Caco-2 (cell line): Measurements from ENCODE around the gene KCNH3. TPM values are rescaled to one million over a fixed set of nuclear protein-coding genes. Genes with fewer than 3 reads are reported as not detected.

Experiments used
- BruUV-seq: library from RNA; stranded (reverse); fragments of 400-500 nt; replicated peaks from 2 replicates; lab custom pipeline; 2021; lab: Mats Ljungman, UMichigan
- CTCF ChIA-PET: fragments of 300-600 bp; sonication (Branson Sonifier 250); formaldehyde crosslinking; loops from one replicate; lab custom pipeline; 2022; ENCODE audit warnings: antibody characterized with exemption; lab: Charles Lee
- POLR2A ChIA-PET: fragments of 300-600 bp; sonication (Branson Sonifier 250); formaldehyde crosslinking; loops from one replicate; lab custom pipeline; 2022; ENCODE audit warnings: antibody characterized with exemption; lab: Charles Lee
- DNase-seq, 2 experiments: peaks; one replicate each; pipeline versions ENCODE4 v3.0.0 to v3.0.0-alpha.2; 2020 to 2022
- H3K27me3 ChIP-seq: replicated peaks from 2 replicates; pipeline ENCODE4 v1.6.0; 2011; ENCODE audit warnings: low read length; ENCODE audit not compliant: control insufficient read depth, insufficient read depth
- H3K36me3 ChIP-seq: 2 replicates; pipeline ENCODE4 v1.5.1; 2011; ENCODE audit warnings: low read length; ENCODE audit not compliant: control insufficient read depth, insufficient read depth
- H3K4me1 ChIP-seq: fragments of 250-450 bp; sonication (Bioruptor Pico); 2 replicates; pipeline ENCODE4 v1.5.1; 2020; ENCODE audit warnings: mild to moderate bottlenecking
- H3K4me3 ChIP-seq: 2 replicates; pipeline ENCODE4 v1.5.1; 2011; ENCODE audit warnings: low read depth, mild to moderate bottlenecking, control low read depth, low read length
- H3K9me3 ChIP-seq: fragments of 250-450 bp; sonication (Bioruptor Pico); 2 replicates; pipeline ENCODE4 v1.5.1; 2020; ENCODE audit warnings: mild to moderate bottlenecking, moderate library complexity
- H3K27ac Mint-ChIP-seq: one replicate; pipeline ENCODE4 v1.8.0; 2022; ENCODE audit warnings: mixed read lengths; ENCODE audit not compliant: unreplicated experiment
- H3K27me3 Mint-ChIP-seq: one replicate; pipeline ENCODE4 v1.8.0; 2022; ENCODE audit warnings: mixed read lengths; ENCODE audit not compliant: insufficient read depth, unreplicated experiment
- H3K36me3 Mint-ChIP-seq: one replicate; pipeline ENCODE4 v1.8.0; 2022; ENCODE audit warnings: mild to moderate bottlenecking, mixed read lengths; ENCODE audit not compliant: insufficient read depth, unreplicated experiment
- H3K4me1 Mint-ChIP-seq: one replicate; pipeline ENCODE4 v1.8.0; 2022; ENCODE audit warnings: low read depth, mixed read lengths; ENCODE audit not compliant: unreplicated experiment
- H3K4me3 Mint-ChIP-seq: one replicate; pipeline ENCODE4 v1.8.0; 2022; ENCODE audit warnings: mild to moderate bottlenecking, moderate library complexity, mixed read lengths; ENCODE audit not compliant: unreplicated experiment
- H3K9me3 Mint-ChIP-seq: one replicate; pipeline ENCODE4 v1.8.0; 2022; ENCODE audit warnings: mixed read lengths; ENCODE audit not compliant: unreplicated experiment
- intact Hi-C: fragments of 100-400 bp; cut with micrococcal nuclease; formaldehyde crosslinking; loops from one replicate; pipeline ENCODE4 v1.10.0; 2022; ENCODE audit not compliant: unreplicated experiment
- total RNA-seq: library from RNA; stranded (reverse); gene quantifications from 2 replicates; pipeline ENCODE4 v1.2.3, GENCODE V29; 2022
- TF ChIP-seq, protein P1 (sequence below), 2 experiments: fragments of 200-600 bp in 1 of 2; IDR thresholded peaks; 1 replicate in 1 of 2; 2 replicates in 1 of 2; pipeline versions ENCODE4 v1.5.1 to v1.8.0; 2011 to 2022; ENCODE audit warnings: antibody characterized with exemption in 1 of 2, control low read depth in 1 of 2, inconsistent platforms in 1 of 2, low read depth in 1 of 2, low read length in 1 of 2, mild to moderate bottlenecking in 1 of 2, moderate library complexity in 1 of 2; ENCODE audit not compliant: insufficient read depth in 1 of 2, severe bottlenecking in 1 of 2, unreplicated experiment in 1 of 2

KCNH3 gene
- total RNA-seq, 1 experiment from 2014 or later: 0.27 TPM

DNA sequence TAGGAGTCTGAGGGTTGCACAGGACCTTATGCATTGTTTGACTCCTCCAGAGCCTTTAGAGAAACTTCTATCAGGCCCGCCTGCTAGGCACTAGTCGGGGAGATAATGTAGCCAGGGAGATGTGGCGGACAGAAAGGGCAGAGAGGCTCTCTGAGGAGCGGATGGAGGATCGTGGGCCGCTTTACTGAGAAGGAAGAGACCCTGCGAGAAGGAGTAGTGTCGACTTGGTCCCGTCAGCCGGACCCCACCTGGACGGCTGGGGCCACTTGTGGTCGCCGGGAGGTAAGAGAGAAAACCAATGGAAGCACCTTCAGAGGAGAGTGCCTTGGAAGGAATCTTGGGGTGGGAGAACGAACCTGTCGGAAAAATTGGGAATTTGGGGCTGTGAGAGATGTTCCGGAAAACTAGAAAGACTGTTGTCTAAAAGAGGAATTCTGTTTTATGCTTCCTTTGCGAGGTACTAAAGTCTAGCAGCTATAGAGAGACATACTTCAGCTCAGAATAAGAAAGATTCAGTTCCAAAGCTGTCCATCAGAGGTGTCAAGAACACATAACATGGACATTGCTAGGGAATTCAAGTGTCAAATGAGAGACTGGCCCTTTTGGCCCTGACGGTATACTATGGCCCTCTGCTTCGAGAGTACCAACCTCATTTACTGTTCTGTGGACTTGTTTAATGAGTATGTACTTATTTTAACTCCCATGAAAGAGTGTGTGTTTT is 29.8 kb downstream of the KCNH3 start:
- Histone ChIP-seq H3K27me3 (no peaks in the 10 kb centered on the region), H3K4me3 (peak overlapping the region; percentile 63), H3K36me3 (peaks cover 4% of the 10 kb centered on the region; the same call in 1 of the 2 replicates), H3K9me3 (no peaks in the 10 kb centered on the region), H3K4me1 (no peaks in the 10 kb centered on the region)
- Mint-ChIP-seq H3K27ac (peak overlapping the region; percentile 99), H3K27me3 (no peaks in the 10 kb centered on the region), H3K4me3 (peak overlapping the region; percentile 99), H3K9me3 (peaks cover 11% of the 10 kb centered on the region), H3K4me1 (peaks cover 9% of the 10 kb centered on the region), H3K36me3 (peaks cover 42% of the 10 kb centered on the region)
- ChIA-PET POLR2A (interaction anchor here (0.7 kb wide), 1 partner anchor 437 kb away, joined by 3 read pairs; no protein-coding TSS in a partner anchor), CTCF (interaction anchor here (0.6 to 2.5 kb wide), 4 partner anchors 10 to 221 kb away, joined by 4 to 38 read pairs (median 4); no protein-coding TSS in a partner anchor)
- TF ChIP-seq, protein P1, sequence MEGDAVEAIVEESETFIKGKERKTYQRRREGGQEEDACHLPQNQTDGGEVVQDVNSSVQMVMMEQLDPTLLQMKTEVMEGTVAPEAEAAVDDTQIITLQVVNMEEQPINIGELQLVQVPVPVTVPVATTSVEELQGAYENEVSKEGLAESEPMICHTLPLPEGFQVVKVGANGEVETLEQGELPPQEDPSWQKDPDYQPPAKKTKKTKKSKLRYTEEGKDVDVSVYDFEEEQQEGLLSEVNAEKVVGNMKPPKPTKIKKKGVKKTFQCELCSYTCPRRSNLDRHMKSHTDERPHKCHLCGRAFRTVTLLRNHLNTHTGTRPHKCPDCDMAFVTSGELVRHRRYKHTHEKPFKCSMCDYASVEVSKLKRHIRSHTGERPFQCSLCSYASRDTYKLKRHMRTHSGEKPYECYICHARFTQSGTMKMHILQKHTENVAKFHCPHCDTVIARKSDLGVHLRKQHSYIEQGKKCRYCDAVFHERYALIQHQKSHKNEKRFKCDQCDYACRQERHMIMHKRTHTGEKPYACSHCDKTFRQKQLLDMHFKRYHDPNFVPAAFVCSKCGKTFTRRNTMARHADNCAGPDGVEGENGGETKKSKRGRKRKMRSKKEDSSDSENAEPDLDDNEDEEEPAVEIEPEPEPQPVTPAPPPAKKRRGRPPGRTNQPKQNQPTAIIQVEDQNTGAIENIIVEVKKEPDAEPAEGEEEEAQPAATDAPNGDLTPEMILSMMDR (IDR thresholded peaks at IDR 0.05; ENCODE audit: insufficient read depth in 1 of 2, low read depth in 1 of 2, low read length in 1 of 2, severe bottlenecking in 1 of 2, unreplicated experiment in 1 of 2): no peak
- peak in 1 of 2 experiments; percentile 29 for DNase-seq
- intact Hi-C loops: loop anchor here (1.0 kb wide), 1 partner anchor 55 kb away; the partner anchor contains the start of gene PRPF40B
- BruUV-seq: TSS peak; percentile 53

DNA sequence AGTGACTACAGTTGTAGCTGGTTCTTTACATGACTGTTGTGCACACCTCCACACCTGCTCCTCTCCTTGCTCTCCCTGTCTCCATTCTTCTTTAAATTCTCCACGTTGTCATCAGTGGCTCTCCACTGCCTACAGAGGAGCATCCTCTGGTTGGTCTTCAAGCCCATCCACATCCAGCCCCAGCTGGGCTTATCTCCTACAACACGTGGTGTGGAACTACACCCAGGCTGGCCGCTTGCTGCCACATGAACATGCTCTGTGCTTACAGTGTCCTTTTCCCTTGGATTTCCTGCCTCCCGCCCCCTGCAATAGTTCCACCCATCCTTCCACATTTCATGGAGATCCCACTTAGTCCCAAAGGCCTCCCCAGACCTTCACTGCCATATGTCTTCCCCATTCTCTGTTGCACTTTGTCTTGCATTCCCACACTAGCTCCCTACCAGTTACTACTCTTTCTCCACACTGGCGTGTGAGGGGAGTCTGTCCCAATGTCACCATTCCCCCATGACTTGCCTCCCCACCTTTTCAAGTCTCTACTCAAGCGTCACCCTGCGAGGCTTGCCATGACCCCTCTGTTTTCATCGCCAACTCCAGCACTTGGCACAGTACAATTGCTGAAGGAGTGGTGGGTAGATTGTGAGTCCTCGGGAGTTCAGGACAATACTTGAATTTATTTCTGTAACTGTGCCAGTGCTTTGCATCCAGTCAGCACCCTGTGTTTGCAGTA is 38.9 kb downstream of the KCNH3 start:
- Histone ChIP-seq H3K4me3 (no peak overlapping the region), H3K4me1 (peaks cover 24% of the 10 kb centered on the region), H3K9me3 (no peaks in the 10 kb centered on the region), H3K27me3 (no peaks in the 10 kb centered on the region), H3K36me3 (peaks cover 2% of the 10 kb centered on the region)
- H3K27me3 Mint-ChIP-seq: no peaks in the 10 kb centered on the region
- H3K36me3 Mint-ChIP-seq: peaks cover 26% of the 10 kb centered on the region
- no TSS peak for BruUV-seq
- TF ChIP-seq, protein P1 (IDR thresholded peaks at IDR 0.05; ENCODE audit: insufficient read depth in 1 of 2, low read depth in 1 of 2, low read length in 1 of 2, severe bottlenecking in 1 of 2, unreplicated experiment in 1 of 2): no peak
- H3K9me3 Mint-ChIP-seq: no peaks in the 10 kb centered on the region
- intact Hi-C loops: no loop called here
- ChIA-PET CTCF (interaction anchor here (0.5 to 3.7 kb wide), 4 partner anchors 9 to 68 kb away, joined by 4 to 46 read pairs (median 5); no protein-coding TSS in a partner anchor), POLR2A (interaction anchor here (0.6 kb wide), 1 partner anchor 1853 kb away, joined by 4 read pairs; no protein-coding TSS in a partner anchor)
- H3K4me1 Mint-ChIP-seq: peaks cover 24% of the 10 kb centered on the region
- no peak overlapping the region for H3K27ac Mint-ChIP-seq
- H3K4me3 Mint-ChIP-seq: no peak overlapping the region
- no peak for DNase-seq

DNA sequence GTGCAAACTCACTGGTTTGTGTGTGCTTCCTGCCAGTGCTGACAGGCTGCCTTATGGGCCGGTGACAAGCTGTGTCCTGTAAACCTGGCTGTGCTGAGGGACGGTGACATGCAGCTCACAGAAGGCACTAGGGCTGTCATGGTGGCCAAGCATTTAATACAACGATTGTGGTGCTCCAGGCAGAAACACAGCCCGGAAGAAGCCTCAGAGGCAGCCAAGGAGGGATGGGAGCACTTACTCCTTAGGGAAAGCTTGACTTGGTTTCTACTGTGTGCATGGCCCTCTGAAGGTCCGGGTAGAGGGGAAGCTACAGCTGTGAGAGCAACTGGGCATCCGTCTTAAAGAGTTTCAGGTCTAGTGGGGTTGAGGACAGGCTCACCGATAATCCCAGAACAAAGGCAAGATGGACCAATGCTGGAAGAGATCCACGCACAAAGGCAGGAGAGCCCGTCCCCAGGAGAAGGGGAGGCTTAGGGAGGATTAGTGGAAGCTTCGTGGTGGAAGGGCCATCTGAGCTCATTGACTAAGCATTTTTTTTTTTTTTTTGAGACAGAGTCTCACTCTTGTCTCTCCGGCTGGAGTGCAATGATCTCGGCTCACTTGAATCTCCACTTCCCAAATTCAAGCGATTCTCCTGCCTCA is 39.8 kb downstream of the KCNH3 start:
- ChIA-PET POLR2A (interaction anchor here (0.6 kb wide), 1 partner anchor 11 kb away, joined by 3 read pairs; no protein-coding TSS in a partner anchor), CTCF (interaction anchor here (1.1 to 3.7 kb wide), 2 partner anchors 10 to 25 kb away, joined by 4 to 46 read pairs; no protein-coding TSS in a partner anchor)
- no peaks in the 10 kb centered on the region for H3K9me3 Mint-ChIP-seq
- Histone ChIP-seq H3K36me3 (peaks cover 2% of the 10 kb centered on the region), H3K4me1 (peaks cover 30% of the 10 kb centered on the region), H3K9me3 (no peaks in the 10 kb centered on the region), H3K27me3 (no peaks in the 10 kb centered on the region), H3K4me3 (no peak overlapping the region)
- H3K4me1 Mint-ChIP-seq: peaks cover 26% of the 10 kb centered on the region
- no peak overlapping the region for H3K27ac Mint-ChIP-seq
- peaks cover 27% of the 10 kb centered on the region for H3K36me3 Mint-ChIP-seq
- DNase-seq: no peak
- intact Hi-C loops: no loop called here
- no TSS peak for BruUV-seq
- TF ChIP-seq, protein P1 (IDR thresholded peaks at IDR 0.05; ENCODE audit: insufficient read depth in 1 of 2, low read depth in 1 of 2, low read length in 1 of 2, severe bottlenecking in 1 of 2, unreplicated experiment in 1 of 2): no peak
- H3K4me3 Mint-ChIP-seq: no peak overlapping the region
- H3K27me3 Mint-ChIP-seq: no peaks in the 10 kb centered on the region
